Chondrocyte (in vitro differentiated cells): ENCODE measurements around the gene C1orf50. TPM values are rescaled to one million over a fixed set of nuclear protein-coding genes. Genes with fewer than 3 reads are reported as not detected.

Experiments used
- DNase-seq: peaks from one replicate; pipeline ENCODE4 v3.0.0; 2021; ENCODE audit warnings: mixed read lengths, low spot score
- H3K27ac Mint-ChIP-seq: one replicate; pipeline ENCODE4 v1.8.0; 2021; ENCODE audit warnings: mild to moderate bottlenecking, moderate library complexity, mixed read lengths; ENCODE audit not compliant: unreplicated experiment
- H3K27me3 Mint-ChIP-seq: 2 replicates; pipeline ENCODE4 v1.8.0; 2021; ENCODE audit warnings: low read depth, mixed read lengths
- H3K36me3 Mint-ChIP-seq: 2 replicates; pipeline ENCODE4 v1.8.0; 2021; ENCODE audit warnings: low read depth, mixed read lengths
- H3K4me1 Mint-ChIP-seq: 2 replicates; pipeline ENCODE4 v1.8.0; 2021; ENCODE audit warnings: low read depth, mild to moderate bottlenecking, mixed read lengths
- H3K4me3 Mint-ChIP-seq: one replicate; pipeline ENCODE4 v1.8.0; 2021; ENCODE audit warnings: mild to moderate bottlenecking, moderate library complexity, mixed read lengths; ENCODE audit not compliant: unreplicated experiment
- H3K9me3 Mint-ChIP-seq: 2 replicates; pipeline ENCODE4 v1.8.0; 2021; ENCODE audit warnings: low read depth, mixed read lengths
- total RNA-seq: library from RNA; stranded (reverse); gene quantifications from 3 replicates; pipeline ENCODE4 v1.2.1, GENCODE V29; 2021
- TF ChIP-seq, protein P1 (sequence below): fragments of 200-600 bp; sonication (generic); IDR thresholded peaks from 2 replicates; pipeline ENCODE4 v1.5.0; 2021; ENCODE audit warnings: antibody characterized with exemption, mild to moderate bottlenecking, moderate library complexity

C1orf50 gene
- total RNA-seq, 1 donor from 2014 or later = 6.7 TPM

DNA sequence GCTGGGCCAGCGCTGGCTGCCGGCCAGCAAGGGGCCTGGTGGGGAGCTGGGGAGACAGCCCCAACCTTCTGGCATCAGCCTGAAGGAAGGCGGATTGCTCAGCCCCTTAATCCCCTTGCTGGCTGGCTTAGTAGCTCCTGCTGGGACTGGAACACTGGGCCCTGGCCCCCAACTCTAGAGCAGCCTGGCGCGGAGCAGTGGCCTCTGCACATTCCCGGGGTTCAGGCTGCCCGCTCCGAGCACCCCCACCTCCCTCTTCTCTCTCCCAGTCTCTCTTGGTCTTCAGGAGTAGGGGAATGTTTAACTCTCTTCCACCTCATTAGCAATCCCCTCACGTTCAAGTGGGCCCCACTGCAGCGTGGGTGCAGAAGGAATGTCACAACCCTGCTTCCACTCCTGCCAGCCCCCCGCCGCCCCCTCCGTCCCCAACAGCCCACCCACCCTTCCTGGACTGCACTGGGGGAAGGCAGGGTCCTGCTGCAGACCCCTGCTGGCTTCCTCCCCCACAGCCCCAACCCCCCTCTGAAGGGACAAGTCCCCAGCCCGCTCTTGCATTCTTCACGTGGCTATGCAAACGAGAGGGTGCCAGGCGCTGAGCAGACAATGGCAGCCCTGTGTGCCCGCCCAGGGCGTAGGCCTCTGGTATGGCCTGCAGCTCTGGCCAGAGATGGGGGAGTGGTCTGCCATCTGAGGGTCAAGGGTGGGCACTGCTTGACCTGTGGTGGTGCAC lies 26.0 kb upstream of the C1orf50 start:
- DNase-seq = no peak
- Mint-ChIP-seq H3K9me3 (no peaks in the 10 kb centered on the region), H3K27me3 (no peaks in the 10 kb centered on the region), H3K27ac (no peak overlapping the region), H3K36me3 (peaks cover 2% of the 10 kb centered on the region), H3K4me3 (no peak overlapping the region), H3K4me1 (peaks cover 16% of the 10 kb centered on the region)
- TF ChIP-seq, protein P1, sequence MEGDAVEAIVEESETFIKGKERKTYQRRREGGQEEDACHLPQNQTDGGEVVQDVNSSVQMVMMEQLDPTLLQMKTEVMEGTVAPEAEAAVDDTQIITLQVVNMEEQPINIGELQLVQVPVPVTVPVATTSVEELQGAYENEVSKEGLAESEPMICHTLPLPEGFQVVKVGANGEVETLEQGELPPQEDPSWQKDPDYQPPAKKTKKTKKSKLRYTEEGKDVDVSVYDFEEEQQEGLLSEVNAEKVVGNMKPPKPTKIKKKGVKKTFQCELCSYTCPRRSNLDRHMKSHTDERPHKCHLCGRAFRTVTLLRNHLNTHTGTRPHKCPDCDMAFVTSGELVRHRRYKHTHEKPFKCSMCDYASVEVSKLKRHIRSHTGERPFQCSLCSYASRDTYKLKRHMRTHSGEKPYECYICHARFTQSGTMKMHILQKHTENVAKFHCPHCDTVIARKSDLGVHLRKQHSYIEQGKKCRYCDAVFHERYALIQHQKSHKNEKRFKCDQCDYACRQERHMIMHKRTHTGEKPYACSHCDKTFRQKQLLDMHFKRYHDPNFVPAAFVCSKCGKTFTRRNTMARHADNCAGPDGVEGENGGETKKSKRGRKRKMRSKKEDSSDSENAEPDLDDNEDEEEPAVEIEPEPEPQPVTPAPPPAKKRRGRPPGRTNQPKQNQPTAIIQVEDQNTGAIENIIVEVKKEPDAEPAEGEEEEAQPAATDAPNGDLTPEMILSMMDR = no peak

DNA sequence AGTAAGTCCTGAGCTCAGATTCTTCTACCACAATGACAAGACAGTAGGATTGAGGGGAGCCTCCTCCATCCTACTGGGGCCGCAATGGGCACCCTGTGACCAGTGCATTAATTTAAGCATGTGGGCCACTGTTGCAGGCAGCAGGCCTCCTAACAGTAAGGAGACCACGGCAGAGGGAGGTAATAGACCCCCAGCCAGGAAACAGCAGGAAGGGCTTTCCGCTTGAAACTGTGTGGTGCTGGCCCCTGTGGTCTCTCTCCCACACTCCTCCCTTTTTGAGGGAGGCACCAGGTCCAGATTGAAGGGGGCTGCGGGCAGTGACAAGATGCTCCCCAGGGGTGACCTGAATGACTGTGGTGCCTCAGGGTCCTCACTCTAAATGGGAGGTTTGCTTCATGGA lies 25.3 kb upstream of the C1orf50 start:
- DNase-seq = no peak

DNA sequence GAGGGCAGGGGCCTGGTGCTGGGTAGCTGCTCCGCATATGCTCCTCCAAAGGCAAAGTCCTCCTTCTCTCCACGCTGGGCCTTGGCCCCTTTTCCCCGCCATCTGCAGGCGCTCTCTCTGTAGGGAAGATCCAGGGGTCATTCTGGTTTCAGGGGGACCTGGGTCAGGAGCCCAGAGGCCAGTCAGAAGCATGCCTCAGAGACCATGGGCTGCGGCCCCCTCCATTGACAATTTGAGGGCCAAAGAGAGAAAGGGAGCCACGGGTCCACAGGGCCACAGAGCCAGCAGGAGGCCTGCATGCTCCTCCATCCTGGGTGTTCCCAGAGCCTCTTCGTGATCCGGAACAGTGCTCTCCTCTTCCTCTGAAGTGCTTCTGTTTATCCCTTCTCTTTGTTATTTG lies 24.9 kb upstream of the C1orf50 start:
- no peaks in the 10 kb centered on the region for H3K27me3 Mint-ChIP-seq
- H3K4me1 Mint-ChIP-seq = peaks cover 12% of the 10 kb centered on the region
- no peaks in the 10 kb centered on the region for H3K9me3 Mint-ChIP-seq
- H3K4me3 Mint-ChIP-seq = no peak overlapping the region
- no peak for DNase-seq
- TF ChIP-seq, protein P1 = no peak
- H3K36me3 Mint-ChIP-seq = peaks cover 11% of the 10 kb centered on the region
- no peak overlapping the region for H3K27ac Mint-ChIP-seq

More for the DNA sequence above, 25.3 kb upstream of the C1orf50 start:
- peaks cover 7% of the 10 kb centered on the region for H3K36me3 Mint-ChIP-seq
- H3K4me3 Mint-ChIP-seq = no peak overlapping the region
- H3K9me3 Mint-ChIP-seq = no peaks in the 10 kb centered on the region
- peaks cover 16% of the 10 kb centered on the region for H3K4me1 Mint-ChIP-seq
- no peak overlapping the region for H3K27ac Mint-ChIP-seq
- no peaks in the 10 kb centered on the region for H3K27me3 Mint-ChIP-seq
- TF ChIP-seq, protein P1 = no peak

DNA sequence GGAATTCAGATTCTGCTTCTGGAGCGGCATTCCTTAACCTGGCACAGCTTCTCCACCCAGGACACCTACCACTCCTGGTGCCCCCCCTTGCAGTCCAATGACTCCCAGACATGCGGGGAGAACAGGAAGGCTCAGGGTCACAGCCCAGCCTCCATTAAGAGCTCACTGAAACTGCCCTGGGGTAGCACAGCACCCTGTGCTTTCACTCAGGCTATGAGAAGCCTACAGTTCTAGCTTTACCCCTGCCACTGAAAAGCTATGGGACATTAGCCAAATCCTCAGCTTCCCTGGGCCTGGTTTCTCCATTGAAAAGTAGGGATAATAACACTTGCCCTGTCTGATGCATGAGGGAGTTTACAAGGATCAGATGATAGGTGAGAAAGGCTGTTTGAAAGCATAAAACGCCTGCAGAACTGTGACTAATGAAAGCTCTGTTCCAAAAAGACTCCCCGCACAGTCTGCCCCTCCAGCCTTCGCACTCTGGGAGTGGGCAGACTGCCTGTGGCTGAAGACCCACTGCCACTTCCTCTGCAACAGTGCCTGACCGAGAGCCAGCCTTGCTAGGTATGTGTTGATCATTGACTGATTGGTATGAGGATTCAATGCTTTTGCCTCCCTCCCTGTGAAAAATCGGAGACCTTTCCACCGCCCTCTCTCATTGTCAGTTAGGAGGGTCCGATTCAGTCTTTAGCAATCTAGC lies 24.3 kb upstream of the C1orf50 start:
- Mint-ChIP-seq H3K36me3 (peaks cover 12% of the 10 kb centered on the region), H3K4me1 (peaks cover 10% of the 10 kb centered on the region), H3K9me3 (no peaks in the 10 kb centered on the region), H3K27ac (peak overlapping the region; percentile 63), H3K4me3 (no peak overlapping the region), H3K27me3 (no peaks in the 10 kb centered on the region)
- TF ChIP-seq, protein P1 = no peak
- no peak for DNase-seq

DNA sequence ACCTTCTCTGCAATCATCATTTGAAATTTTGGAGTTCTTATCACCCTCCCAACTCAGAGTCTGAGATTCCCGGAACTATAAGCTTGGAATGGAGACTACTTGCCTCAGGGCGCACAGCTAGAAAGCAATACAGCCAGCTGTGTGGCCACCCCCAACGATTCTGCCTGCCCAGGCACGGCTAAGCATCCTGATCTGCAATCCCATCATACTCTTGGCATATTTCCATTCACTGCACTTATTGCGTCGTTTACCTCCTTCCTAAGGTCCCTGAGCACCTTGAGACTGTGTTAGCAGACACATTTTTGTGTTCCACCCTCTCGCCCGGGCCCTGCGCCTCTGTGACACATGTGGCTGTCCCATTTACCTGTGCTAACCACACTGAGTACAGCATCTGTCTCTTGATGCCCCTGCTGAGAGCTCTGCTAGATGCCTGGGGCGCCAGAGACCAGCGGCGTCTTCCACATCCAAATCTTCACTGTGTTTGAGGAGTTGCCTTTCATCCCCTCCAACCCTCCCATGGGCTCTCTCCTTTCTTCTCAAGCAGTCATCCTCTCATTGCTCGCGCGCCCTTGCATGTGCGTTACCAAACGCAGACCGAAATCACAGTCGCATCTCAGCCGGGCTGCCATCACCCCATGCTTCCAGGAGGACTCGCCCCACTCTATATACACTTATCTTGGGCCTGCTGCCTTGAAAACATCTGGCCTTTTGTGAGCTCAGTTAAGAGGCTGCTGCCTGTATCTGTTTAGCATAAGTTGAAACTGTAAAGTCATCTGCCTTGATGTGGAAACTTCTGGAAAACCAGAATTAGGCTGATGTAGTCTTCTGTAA lies 23.5 kb upstream of the C1orf50 start:
- H3K27me3 Mint-ChIP-seq = no peaks in the 10 kb centered on the region
- peaks cover 18% of the 10 kb centered on the region for H3K36me3 Mint-ChIP-seq
- TF ChIP-seq, protein P1 = no peak
- DNase-seq = no peak
- no peak overlapping the region for H3K4me3 Mint-ChIP-seq
- H3K27ac Mint-ChIP-seq = no peak overlapping the region
- H3K4me1 Mint-ChIP-seq = peaks cover 10% of the 10 kb centered on the region
- H3K9me3 Mint-ChIP-seq = no peaks in the 10 kb centered on the region
